Vagina (tissue), 2 donors: ENCODE results near the gene SNX27.

Source experiments
- CTCF ChIP-seq, 3 experiments: fragments of 450-650 bp in 2 of 3; fragments of 200-600 bp in 1 of 3; sonication (generic) in 1 of 3; IDR thresholded peaks; one replicate each; pipeline ENCODE4 v1.5.1; 2017 to 2019; ENCODE audit warnings: antibody characterized with exemption in 3 of 3, mild to moderate bottlenecking in 2 of 3, moderate library complexity in 2 of 3
- POLR2A ChIP-seq, 2 donors: fragments of 450-650 bp; IDR thresholded peaks; one replicate each; pipeline ENCODE4 v1.6.1; 2017; ENCODE audit warnings: antibody characterized with exemption in 2 of 2, mild to moderate bottlenecking in 2 of 2, moderate library complexity in 2 of 2

- TF ChIP-seq CTCF (IDR thresholded peaks at IDR 0.05), result no peak
- TF ChIP-seq POLR2A (IDR thresholded peaks at IDR 0.05), result no peak
Measured at GRCh38 chr1:151638812-151639211, 27.0 kb downstream of the SNX27 start.
